ENCODE data around the gene BTBD2.

- TF ChIP-seq EZH2 (IDR thresholded peaks at IDR 0.05) (no peak), POLR2AphosphoS5 (IDR thresholded peaks at IDR 0.05; ENCODE audit: borderline replicate concordance, low read depth, low read length) (no peak), FOXP2 (optimal IDR thresholded peaks at IDR 0.05; ENCODE audit: control extremely low read depth, extremely low read length, insufficient read depth) (no peak)
Measured at GRCh38 chr19:1989513-1990229, 25.8 kb downstream of the BTBD2 start.

Measured in SK-N-MC (cell line).